GM18505 (cell line): ENCODE data around the gene GALNT3.
A peak's percentile ranks its signal among the peaks of the same experiment; 100 is the strongest.

ENCODE experiments used
- ATAC-seq: cut with Tn5 transposase; IDR thresholded peaks from one replicate; pipeline ENCODE4 v1.9.1; 2021; ENCODE audit not compliant: unreplicated experiment
- POLR2A ChIP-seq: IDR thresholded peaks from 4 replicates; pipeline ENCODE4 v1.6.1; 2011; ENCODE audit warnings: borderline replicate concordance; ENCODE audit not compliant: insufficient read depth, insufficient read length; ENCODE audit errors: extremely low read depth

GALNT3 gene

DNA sequence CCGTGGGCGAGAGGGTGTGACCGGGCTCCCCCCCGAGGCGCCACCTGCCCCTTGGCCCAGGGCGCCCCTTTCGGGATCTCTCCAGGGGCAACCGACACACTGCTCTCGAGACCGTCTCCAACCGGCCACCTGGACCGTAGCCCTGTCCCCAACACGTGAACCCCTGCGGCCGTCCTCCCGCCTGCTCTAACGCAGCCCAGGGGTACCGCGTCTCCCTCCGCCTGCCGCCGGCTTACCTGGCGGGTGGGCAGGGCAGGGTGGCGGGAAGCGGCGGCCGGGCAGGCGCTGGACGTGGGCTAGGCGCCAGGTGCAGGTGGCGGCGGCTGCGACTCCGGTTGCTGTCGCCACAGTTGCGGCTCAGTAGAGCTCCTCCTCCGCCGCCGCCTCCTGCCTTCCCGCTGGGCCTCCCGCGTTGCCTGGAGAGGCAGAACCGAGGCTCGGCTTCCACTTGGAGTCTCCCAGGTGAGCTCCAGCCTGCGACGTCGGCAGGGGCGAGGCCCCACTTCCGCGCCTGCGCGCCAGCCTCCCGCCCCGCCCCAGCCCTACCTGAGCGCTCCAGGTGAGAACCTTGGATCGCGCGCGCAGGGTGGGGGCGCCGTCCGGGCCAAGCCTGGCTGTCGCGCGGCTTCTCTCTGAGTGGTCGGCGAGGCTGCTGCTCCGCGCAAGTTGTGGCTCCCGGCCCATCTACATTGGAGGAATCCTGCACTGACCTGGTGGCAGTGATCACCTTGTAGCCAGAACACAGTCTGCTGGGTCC is at the start of gene GALNT3:
TSS of gene GALNT3 (minus strand) at position 469 of the 757 bp plus-strand sequence. CDS start 23,547 bp downstream, outside the sequence.
- TF ChIP-seq POLR2A, result no peak
- peak; percentile 38 for ATAC-seq

DNA sequence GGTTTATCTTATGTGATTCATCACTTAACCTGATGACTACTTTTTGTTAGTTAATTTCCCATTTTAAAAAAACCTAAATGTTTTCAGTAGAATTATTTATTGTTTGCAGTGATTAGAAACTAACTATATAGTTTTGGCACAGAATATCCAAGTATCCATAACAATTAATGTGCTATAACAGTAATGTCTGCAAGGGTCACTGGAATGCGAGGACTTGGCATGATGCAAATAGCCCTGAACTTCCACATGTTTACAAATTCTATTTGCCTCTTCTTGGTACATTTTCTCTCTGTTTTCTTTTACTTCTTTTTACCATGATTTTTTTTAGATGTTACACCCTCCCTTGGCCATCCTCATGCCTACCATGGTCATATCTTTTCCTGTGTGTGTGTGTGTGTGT is 49.3 kb upstream of the GALNT3 start:
- no peak for TF ChIP-seq POLR2A
- ATAC-seq, result no peak

DNA sequence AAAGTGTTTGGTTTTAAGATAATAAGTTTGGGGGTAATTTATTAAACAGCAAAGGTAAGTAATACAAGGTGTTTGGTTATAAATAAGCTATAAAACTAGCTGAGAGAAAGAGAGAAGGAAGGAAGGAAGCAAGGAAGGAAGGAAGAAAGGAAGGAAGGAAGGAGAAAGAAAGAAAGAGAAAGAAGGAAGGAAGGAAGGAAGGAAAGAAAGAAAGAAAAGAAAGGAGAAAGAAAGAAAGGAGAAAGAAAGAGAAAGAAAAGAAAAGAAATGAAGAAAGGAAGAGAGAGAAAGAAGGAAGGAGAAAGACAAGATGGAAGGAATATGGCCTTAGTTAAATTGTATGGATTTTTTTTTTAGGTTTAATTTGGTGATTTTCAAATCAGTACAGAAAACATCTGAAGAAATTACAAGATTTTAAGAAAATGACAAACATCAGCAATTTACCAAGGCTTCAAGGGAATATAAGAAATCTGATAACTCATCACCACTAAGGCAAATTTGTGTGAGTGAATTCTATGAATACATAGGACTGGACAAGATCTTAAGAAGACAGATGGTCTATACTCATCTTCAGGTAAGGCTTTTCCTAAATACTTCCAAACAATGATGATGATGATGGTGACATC is 46.4 kb upstream of the GALNT3 start:
- TF ChIP-seq POLR2A, result no peak

DNA sequence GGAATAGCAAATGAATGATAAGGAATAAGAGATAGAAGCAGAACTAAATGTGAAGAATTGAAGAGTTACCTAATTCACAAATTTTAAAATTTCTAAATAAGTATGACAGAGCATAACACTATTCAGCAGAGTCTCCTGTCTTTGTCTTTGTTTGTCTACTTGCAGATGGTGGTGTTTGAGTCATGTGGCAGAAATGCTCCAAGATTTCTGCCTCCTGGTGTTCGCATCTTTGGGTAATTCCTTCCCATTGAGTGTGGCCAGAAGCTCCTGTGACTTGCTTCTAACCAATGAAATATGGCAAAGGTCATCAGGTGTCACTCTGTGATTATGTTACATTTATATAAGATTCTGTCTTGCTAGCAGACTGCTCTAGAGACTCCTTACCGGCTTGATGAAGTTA is 45.6 kb upstream of the GALNT3 start:
- ATAC-seq, result no peak
- TF ChIP-seq POLR2A, result no peak

More for the DNA sequence above, 46.4 kb upstream of the GALNT3 start:
- no peak for ATAC-seq

DNA sequence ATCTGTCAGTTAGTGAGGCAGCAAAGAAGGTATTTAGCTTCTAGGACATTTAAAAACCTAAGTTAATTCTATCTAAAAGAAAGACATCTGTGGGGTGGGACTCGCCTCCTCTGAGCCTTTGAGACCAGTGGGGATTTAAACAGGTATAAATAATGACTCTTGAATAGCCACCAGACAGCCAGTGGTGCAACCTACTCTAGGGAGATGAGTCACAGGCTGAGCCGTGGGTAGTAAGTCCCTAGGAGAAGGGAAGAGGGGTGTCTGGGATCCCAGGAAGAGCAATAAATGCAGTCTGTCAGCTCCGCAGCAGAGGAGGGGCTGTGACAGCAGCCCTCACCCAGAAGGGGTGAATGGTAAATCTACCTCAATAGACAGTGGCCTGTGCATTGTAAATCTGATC is 43.1 kb upstream of the GALNT3 start:
- TF ChIP-seq POLR2A, result no peak
- ATAC-seq, result no peak

DNA sequence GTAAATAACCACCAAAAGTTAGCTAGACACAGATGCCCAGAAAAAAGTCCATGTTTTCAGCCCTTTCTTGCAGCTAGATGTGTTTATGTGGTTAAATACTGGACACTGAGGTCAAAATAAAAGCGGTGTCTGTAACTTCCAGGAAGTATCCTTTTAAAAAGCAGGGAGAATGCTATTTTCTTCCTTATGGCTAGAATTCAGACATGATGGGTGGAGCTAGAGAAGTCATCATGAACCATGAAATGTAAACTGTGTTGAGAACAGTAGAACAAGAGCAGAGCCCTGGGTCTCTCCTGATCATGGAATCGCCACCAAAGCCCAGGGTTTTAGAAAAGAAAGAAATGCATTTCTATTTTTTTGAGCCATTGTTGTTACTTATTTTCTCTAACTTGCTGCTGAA is 41.3 kb upstream of the GALNT3 start:
- no peak for ATAC-seq
- no peak for TF ChIP-seq POLR2A

DNA sequence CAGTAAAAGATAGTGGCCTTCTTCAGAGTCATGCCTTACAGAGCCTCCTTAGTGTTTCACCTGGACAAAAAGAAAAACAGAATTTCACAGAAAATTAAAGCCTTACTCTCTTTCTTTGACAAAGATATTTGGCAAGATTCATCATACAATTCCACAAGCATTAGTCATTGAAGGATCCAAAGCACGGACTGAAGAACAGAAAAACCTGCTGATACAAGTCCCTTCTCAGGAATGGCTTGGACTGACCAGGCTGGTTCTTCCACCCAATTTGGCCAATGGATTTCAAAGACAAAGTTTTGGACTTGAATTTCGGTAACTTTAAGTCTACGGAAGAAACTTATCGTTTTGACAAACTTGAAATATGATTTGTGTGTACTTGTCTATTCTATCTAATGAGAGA is 39.1 kb upstream of the GALNT3 start:
- TF ChIP-seq POLR2A, result no peak
- ATAC-seq, result no peak

DNA sequence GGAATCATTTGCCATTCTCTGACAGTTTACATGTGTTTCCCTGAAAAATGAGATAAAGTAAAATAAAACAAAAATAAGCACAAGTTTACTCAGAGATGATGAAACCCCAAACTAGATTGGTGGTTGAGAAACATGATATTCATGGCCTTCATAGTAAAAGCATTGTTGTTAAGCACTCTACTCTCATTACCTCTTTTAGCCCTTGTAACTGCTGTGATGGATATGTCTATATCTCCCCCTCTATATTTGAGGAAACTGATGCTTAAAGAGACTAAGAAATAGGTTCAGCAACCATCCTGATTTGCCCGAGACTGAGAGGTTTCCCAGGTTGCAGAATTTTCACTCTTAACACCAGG is 33.9 kb upstream of the GALNT3 start:
- no peak for ATAC-seq
- TF ChIP-seq POLR2A, result no peak

DNA sequence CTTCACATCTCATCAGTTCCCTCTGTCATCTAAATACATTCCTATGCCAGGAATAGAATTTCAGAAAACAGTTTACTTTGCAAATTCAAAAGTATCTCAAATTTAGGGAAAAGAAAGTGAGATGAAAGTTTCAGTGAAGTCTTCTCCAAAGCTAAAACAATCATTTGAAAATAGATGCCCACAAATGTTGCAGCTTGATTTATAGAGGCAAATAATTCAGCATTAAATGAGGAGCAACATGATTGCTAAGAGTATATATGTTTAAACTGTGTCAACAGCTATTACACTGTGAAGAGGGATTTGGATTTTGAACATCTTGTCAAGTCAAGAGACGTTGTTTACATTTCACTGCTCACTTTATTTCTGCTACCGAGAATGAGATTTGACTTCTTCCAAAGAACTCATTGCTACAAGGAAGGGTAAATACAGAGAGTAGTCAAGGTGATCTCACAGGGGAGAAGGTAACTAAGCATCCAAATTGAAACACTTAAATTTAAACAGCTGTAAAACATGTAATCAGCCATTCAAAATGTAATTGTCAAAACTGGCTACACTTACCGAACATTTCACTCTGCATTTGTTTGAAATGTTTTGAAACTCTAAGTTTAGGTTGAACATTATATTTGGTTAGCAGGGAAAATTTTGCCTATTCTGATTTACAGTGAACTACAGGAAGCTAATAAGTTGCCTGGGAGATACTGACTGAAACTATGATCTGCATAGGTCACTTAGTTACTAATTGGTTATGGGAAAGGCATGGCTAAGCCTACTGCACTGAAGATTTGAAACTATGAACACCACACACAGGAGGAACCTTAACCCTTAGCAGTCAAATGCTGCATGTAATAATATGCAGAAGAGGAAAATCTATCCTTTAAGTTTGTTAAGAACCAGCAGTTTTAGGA is 33.2 kb upstream of the GALNT3 start:
- ATAC-seq, result no peak
- no peak for TF ChIP-seq POLR2A

DNA sequence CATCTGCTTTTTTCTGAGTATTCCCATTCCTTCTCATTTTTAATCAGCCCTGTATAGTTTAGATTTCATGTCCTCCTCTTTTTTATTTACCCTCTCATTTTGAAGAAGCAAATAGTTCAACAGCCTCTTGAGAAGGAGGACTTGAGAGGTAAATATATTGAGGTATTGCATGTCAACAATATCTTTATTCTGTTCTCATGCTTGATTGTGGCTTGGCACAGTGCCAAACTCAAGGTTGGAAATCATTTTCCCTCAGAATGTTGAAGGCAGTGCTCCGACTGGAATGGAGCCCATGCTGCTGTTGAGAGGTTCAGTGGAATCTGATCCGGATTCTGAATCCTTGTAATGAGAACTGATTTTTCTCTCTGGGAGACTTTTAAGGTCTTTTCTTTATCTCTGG is 31.0 kb upstream of the GALNT3 start:
- TF ChIP-seq POLR2A, result no peak
- no peak for ATAC-seq

DNA sequence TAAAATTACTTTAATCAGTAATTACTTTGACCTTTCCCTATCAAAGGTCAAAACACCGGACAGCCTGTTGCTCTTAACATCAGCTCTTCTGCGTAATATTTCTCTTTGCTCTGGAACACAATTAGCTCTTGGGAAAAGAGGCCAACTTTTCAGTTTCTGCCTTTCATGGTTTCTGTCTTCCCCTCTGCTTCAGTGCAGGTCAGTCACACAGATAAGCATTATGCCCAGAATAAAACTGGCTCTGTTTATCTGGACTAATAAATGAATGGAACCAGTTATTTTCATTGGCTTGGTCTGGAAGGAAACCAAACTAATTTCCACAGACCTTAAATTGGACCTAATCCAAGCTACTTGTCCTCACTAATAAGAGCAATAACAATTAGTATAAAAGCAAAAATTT is 26.2 kb upstream of the GALNT3 start:
- no peak for TF ChIP-seq POLR2A
- ATAC-seq, result no peak

DNA sequence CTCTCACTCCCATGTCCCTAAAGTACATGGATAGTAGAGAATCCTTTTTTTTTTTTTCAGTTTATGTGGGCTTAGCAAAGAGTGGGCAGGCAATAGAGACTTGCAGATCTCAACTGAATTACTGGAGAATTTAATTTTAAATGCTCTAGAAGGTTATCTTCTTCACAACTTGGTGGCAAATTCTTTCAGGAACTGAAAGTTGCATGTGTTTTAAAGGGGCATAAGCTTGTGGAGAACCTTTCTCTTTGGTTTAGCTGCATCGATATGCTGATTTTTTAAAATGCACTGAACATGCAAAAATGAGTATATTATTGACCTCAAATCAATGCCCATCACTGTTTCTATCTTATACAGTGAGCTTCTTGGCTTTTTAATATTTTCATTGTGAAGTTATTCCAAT is 24.9 kb upstream of the GALNT3 start:
- no peak for ATAC-seq
- TF ChIP-seq POLR2A, result no peak

DNA sequence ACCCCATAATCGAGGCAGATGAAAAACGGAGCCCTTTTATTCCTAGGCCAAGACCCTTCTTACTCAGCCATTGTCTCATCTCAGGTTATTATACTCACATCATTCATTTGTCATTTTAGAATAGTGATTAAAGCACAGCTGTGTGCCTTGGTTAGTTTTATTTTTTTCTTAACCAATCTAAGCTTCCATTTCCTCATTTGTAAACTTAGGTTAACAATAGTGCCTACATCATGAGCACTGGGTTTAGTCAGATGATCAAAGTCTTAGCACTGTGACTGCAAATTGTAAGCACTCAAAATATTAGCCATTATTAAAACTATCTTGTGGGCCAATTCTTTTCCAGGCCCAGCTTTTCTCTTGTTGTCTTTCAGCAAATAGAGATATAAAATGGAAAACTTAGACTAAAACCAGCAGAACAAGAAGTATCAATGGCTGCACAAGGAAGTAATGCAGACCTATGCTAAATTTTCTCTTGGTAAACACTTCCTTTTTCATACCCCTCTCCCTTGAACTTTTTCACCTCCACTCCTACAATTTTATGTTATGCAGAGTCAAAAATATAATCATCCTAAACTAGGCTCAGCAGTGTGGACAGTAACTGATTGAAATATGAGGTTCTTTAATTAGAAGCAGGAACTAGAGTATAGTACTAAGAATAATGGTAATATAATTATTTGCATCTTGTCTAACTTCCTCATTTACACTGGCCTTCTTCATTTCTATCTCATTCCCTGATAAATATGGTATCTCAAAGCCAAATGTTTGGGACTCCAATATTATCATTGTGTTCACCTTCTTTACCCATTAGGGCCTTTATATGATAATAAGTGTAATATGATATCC is 21.5 kb upstream of the GALNT3 start:
- no peak for TF ChIP-seq POLR2A
- ATAC-seq, result peak; percentile 70
